ENCODE data around the gene OLFML2A. TPM values are rescaled to one million over a fixed set of nuclear protein-coding genes. Genes with fewer than 3 reads are reported as not detected.

The OLFML2A gene
- total RNA-seq, 1 experiment from 2014 or later: 5.8 TPM

DNA sequence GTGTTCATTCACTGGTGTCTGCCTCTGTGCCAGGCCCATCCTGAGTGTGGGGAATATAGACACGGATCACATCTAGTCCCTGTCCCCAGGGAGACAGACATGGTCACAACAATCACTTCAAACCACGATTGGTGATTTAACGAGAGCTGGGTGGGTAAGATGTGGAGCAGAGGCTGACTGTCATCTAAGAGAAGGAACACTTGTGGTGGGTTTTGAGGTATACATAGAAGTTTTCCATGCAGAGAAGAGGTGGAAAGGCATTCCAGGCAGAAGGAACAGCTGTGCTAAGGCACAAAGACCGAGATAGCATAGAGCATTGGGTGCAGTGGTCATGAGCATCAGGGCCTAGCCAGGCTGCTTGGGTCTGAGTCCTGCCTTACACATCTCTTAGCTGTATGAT lies 53.7 kb downstream of the OLFML2A start:
- Histone ChIP-seq H3K79me1 (ENCODE audit: insufficient read depth, low read depth, low read length, poor library complexity, severe bottlenecking) (no peaks in the 10 kb centered on the region), H3K18ac (ENCODE audit: insufficient read length, low read depth, low read length) (no peak overlapping the region), H3K4me1 (ENCODE audit: insufficient read depth, low read length) (no peaks in the 10 kb centered on the region; the same call in 1 of the 2 replicates), H2BK20ac (ENCODE audit: low read depth, low read length, poor library complexity, severe bottlenecking) (no peak overlapping the region), H3K23ac (ENCODE audit: insufficient read length, low read depth, low read length) (no peak overlapping the region), H3K9ac (ENCODE audit: extremely low read depth, insufficient read length, low read length) (no peak overlapping the region), H3K14ac (ENCODE audit: insufficient read depth, low read length) (no peak overlapping the region), H2BK120ac (ENCODE audit: low read depth, low read length, poor library complexity, severe bottlenecking) (no peak overlapping the region), H3T11ph (ENCODE audit: low read length) (no peak overlapping the region), H4K91ac (ENCODE audit: insufficient read length, low read depth, low read length) (no peak overlapping the region), H3K4me2 (ENCODE audit: insufficient read depth, insufficient read length, low read length) (no peak overlapping the region), H3K27ac (ENCODE audit: insufficient read length, low read depth, low read length) (no peak overlapping the region), H2BK15ac (ENCODE audit: low read depth, low read length) (no peak overlapping the region), H3K79me2 (ENCODE audit: insufficient read depth, low read length) (no peaks in the 10 kb centered on the region), H4K20me1 (ENCODE audit: control insufficient read depth, insufficient read depth, insufficient read length) (no peaks in the 10 kb centered on the region), H2BK12ac (ENCODE audit: insufficient read length, low read depth, low read length) (no peak overlapping the region), H2BK5ac (ENCODE audit: insufficient read length, low read length) (no peak overlapping the region), H4K5ac (ENCODE audit: insufficient read length, low read depth, low read length) (no peak overlapping the region), H2AK5ac (ENCODE audit: insufficient read length, low read length) (no peak overlapping the region), H3K27me3 (ENCODE audit: insufficient read depth, low read length) (no peaks in the 10 kb centered on the region), H3K4ac (ENCODE audit: low read depth, low read length) (no peak overlapping the region), H3K9me3 (ENCODE audit: control insufficient read depth, low read depth, low read length) (no peaks in the 10 kb centered on the region), H4K8ac (replicated peaks; ENCODE audit: insufficient read length, low read depth, low read length) (no peak overlapping the region), H3K56ac (ENCODE audit: insufficient read length, low read depth, low read length) (no peak overlapping the region), H2AFZ (ENCODE audit: low read length) (no peak overlapping the region), H3K23me2 (ENCODE audit: insufficient read length, low read depth, low read length, poor library complexity, severe bottlenecking) (no peaks in the 10 kb centered on the region)
- WGBS (ENCODE audit: extremely low coverage, insufficient read length, low lambda C conversion rate): no CpG with 5 or more reads among the region's 4 CpGs
- Mint-ChIP-seq H3K27me3 (ENCODE audit: low read depth) (peaks cover 4% of the 10 kb centered on the region; the same call in 1 of the 2 replicates), H3K27ac (no peak overlapping the region; a peak in 1 of 7 replicates), H3K36me3 (ENCODE audit: insufficient read depth in 1 of 3, low read depth in 3 of 3) (peaks cover 0 to 4% (median 1%) of the 10 kb centered on the region in 3 experiments; a peak in 2 of 7 replicates), H3K4me3 (no peak overlapping the region), H3K9me3 (peaks cover 3 to 9% of the 10 kb centered on the region in 2 experiments; a peak in 2 of 5 replicates), H3K4me1 (peaks cover 9 to 18% of the 10 kb centered on the region in 2 experiments)
- TF ChIP-seq, protein P1, sequence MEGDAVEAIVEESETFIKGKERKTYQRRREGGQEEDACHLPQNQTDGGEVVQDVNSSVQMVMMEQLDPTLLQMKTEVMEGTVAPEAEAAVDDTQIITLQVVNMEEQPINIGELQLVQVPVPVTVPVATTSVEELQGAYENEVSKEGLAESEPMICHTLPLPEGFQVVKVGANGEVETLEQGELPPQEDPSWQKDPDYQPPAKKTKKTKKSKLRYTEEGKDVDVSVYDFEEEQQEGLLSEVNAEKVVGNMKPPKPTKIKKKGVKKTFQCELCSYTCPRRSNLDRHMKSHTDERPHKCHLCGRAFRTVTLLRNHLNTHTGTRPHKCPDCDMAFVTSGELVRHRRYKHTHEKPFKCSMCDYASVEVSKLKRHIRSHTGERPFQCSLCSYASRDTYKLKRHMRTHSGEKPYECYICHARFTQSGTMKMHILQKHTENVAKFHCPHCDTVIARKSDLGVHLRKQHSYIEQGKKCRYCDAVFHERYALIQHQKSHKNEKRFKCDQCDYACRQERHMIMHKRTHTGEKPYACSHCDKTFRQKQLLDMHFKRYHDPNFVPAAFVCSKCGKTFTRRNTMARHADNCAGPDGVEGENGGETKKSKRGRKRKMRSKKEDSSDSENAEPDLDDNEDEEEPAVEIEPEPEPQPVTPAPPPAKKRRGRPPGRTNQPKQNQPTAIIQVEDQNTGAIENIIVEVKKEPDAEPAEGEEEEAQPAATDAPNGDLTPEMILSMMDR (conservative IDR thresholded peaks at IDR 0.05): no peak
- DNase-seq: no peak
